ENCODE data around the gene MCF2L2.

- no peak for TF ChIP-seq POLR2A (IDR thresholded peaks at IDR 0.05; ENCODE audit: low read depth, low read length)
- no peak for TF ChIP-seq POLR2AphosphoS5 (IDR thresholded peaks at IDR 0.05; ENCODE audit: low read depth, low read length)
- TF ChIP-seq TAF1 (IDR thresholded peaks at IDR 0.05; ENCODE audit: borderline replicate concordance, low read depth, low read length), result no peak
Observed at GRCh38 chr3:183172051-183172639, 256.3 kb downstream of the MCF2L2 start.
